ENCODE data around the gene LCN2.

LCN2 gene

DNA sequence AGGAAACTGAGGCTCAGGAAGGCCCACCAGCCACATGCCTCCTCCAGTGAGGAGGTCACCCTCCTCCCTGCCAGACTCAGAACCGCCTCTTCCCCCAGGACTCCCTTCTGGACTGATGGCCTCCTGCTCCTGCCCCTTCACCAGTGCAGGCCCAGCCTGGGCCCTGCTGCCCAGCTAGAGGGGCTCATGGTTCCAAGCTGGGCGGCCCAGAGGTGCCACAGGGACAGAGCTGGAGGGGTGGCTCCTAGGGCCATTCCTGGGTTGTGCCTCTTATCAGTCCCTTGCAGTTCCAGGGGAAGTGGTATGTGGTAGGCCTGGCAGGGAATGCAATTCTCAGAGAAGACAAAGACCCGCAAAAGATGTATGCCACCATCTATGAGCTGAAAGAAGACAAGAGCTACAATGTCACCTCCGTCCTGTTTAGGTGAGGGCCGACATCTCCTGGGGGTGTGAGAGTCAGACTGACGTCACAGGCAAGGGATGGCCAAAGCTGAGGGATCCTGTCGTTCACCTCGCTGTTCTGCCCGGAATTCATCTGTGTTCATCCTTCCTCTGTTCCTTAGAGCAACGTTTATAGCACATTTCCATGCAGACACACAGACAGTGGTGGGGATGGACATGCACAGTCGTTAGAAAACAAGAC lies 819 bp downstream of the LCN2 start:
- DNase-seq (ENCODE audit: low read depth in 2 of 2), result no peak

DNA sequence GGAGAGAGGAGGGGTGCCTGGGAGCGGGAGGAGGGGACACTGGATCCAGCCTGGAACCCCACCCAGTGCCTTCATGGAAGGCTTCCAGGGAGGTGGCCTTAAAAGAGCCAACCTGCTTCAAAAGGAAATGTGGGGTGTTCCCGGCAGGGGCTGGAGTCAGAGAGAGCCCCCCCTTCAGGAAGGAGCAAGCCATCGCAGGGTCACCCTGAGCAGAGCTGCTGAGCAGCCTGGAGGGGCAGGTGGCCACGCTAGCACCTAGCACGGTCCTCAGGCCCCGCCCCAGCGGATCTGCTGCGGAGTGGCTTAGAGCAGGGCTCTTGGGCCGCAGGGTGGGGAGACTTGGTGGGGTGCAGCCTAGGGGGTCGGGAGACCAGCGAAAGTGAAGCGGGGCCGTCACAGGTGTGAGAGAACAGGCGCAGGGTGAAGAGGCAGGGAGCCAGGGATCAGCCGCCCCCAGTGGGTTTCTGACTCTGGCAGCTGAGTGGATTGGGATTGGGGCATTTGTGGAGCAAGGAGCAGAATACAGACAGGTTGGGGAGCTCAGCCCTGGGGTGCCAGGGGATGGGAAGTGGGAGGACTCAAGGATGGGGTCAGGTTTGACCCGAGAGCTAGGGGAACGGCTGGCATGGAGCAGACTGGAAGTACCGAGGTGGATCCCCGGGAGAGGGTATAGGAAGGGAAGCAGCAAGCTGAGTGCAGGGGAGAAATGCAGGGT lies 1.5 kb downstream of the LCN2 start:
- no peak for DNase-seq (ENCODE audit: low read depth in 2 of 2)

DNA sequence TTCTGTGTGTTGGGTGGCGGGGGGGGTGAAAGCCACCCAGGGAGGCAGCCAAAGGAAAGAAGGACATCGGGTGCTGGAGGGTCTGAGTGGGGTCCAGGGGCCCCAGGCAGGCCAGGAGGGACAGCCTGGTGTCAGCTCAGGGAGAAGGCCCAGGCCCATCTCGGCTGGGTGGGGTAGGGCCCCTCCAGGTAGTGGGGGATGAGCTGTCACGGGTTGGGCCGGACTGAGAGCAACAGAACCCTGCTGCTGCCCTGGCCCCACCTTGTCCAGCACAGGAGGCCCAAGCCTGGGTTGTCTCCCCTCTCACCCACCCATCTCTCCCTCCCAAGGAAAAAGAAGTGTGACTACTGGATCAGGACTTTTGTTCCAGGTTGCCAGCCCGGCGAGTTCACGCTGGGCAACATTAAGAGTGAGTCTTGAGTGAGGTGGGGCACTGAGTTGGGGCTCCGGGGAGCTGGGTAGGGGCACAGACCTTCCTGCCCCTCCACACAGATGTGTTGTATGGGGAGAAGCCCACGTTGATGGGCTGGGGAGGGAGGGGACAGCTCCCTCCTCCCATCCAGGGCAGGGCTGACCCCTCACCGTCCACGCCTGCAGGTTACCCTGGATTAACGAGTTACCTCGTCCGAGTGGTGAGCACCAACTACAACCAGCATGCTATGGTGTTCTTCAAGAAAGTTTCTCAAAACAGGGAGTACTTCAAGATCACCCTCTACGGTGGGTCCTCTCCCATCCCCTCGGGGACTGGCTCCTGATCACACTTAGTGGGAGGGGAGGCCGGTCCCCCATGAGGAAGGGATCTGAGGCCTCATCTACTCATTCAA lies 2.3 kb downstream of the LCN2 start:
- DNase-seq (ENCODE audit: low read depth in 2 of 2), result no peak

DNA sequence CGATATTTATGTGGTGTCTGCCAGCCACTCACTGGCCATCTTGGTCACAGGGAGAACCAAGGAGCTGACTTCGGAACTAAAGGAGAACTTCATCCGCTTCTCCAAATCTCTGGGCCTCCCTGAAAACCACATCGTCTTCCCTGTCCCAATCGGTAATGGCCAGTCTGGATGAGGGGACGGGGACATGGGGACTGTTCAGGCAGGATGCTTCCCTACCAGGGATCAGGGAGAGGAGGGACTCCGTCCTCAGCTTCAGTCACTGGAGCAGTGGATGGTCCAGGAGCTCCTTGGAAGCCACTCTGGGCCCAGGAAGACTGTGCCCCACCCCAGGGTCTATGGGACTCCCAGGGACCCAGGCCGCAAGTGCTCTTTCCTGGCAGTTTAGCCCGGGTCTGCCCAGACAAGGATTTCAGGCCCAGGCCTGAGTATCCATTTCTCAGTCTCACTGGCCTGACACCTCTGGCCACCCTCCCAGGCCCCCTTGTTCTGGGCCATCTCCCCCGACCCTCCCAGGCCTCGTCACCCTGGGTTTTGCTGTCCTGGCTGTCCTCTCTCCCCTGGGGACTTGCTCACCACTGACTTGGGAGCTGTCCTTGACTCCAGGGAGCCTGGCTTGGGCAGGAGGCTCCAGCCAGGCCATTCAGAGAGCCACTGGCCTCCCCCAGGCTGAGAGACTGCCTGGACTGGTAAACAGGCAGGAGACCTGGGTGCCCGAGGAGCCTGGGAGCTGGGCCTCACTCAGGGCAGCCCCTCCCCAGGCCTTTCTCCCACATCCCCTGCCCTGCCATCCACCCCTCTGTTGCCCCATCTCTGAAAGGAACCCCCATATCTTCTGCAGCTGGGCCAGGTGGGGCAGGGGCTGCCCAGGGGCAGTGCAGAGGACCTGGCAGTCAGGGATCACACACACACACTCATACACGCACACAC lies 3.1 kb downstream of the LCN2 start:
- no peak for DNase-seq (ENCODE audit: low read depth in 2 of 2)

DNA sequence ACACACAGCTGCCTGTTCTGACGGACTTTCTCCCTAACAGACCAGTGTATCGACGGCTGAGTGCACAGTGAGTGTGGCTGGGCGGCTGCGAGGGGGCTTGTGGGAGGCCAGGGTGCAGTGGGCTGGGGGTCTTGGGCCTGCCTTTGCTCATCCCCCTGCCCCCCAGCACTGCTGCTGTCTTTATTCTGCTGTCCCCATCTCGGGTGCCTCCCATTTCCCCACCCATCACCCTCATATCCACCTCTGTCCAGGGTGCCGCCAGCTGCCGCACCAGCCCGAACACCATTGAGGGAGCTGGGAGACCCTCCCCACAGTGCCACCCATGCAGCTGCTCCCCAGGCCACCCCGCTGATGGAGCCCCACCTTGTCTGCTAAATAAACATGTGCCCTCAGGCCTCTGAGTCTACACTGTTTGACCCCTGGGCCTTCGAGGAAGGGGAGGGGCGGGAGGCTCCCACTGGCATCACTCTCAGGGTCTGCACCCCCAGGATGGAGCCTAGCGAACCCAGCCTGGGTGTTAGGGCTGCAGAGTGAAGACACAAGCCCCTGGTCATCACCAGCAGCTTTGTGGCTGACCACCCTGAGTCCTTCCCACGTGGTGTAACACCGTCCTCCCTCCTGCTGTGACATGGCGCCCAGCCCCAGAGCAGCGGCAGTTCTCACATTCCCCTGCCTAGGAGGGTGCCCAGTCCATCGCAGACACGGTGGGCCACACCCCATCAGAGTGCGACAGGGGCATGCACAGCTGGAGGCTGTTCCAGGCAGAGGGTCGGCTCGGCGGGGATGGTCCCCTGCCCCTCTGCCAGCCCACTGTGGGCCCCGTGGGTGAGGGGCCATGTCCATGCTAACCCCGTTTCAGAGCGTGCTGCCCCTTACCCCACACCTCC lies 4.0 kb downstream of the LCN2 start:
- no peak for DNase-seq (ENCODE audit: low read depth in 2 of 2)

DNA sequence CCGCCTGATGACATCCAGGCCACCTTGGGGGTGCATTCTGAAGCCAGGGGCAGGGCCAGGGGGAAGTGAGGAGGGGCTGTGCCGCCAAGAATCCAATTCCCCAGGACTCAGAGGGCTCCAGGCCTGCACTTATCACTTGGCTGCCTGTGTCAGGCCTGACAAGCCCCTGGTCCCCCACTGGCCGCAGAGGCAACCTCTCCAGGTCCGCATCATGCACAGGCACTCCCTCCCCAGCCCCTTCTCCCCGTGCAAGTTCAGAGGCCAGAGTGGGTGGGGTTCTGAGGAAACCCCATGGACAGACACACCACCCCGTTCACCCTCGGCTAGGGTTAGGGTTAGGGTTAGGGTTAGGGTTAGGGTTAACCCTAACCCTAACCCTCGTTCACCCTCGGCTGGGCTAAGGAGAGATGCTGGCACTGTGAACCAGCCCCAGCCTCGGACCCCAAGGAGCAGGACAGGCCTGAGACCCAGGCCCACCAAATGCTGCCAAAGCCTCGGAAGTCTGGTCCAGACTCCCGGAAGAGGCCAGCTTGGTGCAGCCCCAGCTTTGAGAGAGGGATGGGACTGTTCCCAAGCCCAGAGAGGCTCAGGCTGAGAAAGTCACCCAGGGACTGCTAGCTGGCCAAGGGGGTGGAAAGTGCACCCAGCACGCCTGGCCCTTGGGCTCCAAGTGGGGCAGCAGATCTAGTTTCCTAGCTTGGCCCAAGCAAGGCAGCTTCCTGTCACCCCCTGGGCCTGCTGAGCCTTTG lies 4.9 kb downstream of the LCN2 start:
- no peak for DNase-seq (ENCODE audit: low read depth in 2 of 2)

DNA sequence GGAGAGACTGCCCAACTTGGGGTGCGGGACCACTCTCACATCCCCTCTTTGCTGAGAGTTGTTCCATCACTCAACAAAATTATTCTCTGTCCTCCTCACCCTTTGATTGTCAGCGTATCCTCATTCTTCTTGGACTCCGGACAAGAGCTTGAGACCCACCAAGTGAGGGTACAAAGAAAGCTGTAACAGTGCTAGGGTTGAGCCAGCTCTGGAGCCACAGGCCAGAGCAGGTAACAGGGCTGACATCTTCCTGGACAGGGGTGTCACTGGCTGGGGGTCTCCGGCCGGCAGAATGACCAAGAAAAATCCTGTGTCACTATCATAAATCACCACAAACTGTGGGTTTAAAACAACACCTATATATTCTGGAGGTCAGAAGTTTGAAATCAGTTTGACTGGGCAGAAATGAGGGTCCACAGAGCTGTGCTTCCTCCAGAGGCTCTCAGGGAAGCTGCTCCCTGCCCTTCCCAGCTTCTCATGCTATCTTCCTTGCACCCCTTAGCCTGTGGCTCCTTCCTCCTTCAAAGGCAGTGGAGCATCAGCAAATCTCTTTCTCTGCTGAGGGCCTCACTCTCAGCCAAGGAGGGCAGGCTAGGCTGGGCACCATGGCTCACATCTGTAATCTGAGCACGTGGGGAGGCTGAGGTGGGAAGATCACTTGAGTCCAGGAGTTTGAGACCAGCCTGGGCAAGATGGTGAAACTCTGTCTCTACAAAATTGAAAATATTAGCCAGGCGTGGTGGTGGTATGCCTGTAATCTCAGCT lies 6.7 kb downstream of the LCN2 start:
- DNase-seq (ENCODE audit: low read depth in 2 of 2), result no peak

DNA sequence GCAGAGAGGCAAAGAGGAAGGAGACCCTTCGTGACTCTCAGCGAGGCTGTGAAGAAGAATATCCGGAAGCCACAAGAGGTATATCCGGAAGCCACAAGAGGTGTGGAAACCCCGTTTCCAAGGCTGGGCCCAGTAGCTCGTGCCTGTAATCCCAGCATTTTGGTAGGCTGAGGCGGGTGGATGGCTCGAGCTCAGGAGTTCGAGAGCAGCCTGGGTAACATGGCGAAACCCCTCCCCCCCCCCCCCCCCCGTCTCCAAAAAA lies 10.2 kb downstream of the LCN2 start:
- peak in 1 of 2 donors; percentile 9 for DNase-seq (ENCODE audit: low read depth in 2 of 2)

DNA sequence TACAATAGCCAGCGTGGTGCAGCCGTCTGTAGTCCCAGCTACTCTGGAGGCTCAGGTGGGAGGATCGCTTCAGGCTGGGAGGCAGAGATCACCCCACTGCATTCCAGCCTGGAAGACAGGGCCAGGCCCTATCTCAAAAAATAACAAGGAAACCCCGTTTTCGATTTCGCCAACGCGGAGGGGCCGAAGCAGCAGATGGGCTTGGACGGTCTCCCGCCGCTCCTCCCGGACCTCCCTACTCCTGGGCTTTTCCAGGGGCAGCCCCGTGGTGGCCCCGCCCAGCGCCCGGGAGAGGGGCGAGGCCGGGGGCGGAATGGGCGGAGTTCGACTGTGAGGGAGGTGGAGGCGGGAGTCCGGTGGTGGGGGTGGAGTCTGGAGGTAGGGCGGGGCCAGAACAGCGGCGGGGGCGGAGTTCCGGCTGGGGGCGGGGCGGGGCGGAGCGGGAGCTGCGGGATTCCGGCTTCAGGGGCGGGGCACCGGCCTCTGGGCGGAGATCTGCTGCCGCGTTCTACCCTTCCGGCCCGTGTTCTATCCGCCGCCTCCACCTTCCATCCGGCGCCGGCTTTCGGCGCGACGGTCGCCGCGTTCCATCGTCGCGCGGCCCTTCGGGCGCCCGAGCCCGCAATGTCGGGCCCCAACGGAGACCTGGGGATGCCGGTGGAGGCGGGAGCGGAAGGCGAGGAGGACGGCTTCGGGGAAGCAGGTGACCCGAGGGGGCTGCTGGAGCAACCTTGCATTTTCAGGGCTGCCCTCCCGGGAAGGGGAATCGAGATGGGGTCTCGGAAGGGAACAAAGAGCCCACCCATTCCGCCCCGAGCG lies 10.7 kb downstream of the LCN2 start, which contains the start of gene BBLN:
Gene BBLN, plus strand, starts transcription at position 482 of the 819 bp plus-strand sequence. Its CDS starts 143 bp downstream, at position 625.
- peak; percentile 89 to 90 for DNase-seq (ENCODE audit: low read depth in 2 of 2)

DNA sequence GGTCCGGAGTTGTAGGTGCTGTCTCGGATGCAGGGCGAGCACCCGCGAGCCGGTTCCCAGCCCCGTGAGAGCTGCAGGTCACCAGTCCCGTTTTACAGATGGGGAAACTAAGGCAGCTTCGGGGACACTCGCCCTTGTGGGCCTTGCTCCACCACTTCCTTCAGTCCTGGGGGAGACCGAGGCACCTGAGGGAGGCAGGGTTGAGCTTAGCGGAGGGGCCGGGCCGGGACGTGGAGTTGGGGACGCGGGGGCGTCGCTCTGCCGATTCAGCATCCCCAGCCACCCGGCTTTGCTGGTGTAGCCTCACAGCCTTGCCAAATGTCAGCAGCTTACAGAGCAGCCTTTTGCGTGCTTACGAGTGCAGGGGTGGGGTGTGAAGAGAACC lies 11.3 kb downstream of the LCN2 start:
- DNase-seq (ENCODE audit: low read depth in 2 of 2), result peak; percentile 39 to 43

DNA sequence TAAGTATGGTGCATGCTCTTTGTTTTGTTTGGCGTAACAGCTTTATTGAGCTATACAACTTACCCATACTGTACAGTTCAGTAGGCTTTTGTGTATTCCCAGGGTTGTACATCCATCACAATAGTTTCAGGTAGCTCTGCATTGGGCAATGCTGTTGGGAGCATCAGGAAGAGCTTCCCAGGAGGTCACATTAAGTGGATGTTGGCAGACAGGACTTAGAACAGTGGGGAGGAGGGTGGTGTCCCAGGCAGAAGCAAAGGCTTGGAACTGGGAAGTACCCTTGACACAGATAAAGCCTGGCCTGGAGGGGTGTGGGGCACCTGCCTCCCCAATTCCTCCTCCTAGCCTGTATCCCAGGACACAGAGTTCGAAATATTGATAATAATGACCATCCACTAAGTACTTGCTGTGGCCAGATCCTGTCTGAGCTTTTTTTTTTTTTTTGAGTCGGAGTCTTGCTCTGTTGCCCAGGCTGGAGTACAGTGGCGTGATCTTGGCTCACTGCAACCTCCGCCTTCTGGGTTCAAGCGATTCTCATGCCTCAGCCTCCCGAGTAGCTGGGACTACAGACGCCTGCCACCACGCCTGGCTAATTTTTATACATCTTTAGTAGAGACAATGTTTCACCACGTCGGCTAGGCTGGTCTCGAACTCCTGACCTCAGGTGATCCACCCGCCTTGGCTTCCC lies 12.1 kb downstream of the LCN2 start:
- DNase-seq (ENCODE audit: low read depth in 2 of 2), result no peak

DNA sequence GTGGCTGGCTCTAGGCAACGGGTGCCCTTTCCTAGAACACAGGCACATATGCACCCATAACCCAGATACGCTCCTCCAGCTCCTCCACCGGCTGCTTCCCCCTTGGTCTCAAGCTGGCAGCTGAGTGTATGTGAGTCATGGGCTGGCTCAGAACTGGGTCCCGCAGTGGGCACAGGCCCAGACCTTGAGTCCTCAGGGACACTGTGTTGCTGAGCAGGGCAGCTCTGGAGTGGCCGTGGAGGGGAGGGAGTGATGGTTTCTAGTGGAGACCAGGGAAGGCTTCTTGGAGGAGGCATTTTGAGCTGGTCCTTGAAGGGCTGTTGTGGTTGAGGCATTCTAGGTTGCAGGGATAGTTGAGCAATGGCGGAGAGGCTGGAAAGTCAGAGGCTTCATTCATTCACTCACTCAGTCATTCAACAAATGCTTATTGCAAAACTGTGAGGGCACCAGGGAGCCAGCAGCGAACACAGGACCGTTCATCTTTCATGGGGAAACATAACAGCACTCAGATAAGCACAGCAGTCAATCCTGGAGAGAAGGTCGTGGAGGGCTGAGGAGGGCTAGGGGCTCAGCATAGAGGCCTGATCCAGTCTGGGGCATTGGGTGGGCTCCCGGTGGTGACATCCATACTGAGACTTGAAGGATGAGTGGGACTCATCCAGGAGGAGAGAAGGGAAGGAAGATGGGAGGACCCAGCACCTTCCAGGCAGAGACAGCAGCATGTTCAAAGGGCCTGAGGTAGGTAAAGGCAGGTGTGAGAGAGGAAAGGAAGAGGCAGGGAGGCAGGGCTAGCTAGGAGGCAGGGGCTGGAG lies 13.2 kb downstream of the LCN2 start:
- DNase-seq (ENCODE audit: low read depth in 2 of 2), result no peak

DNA sequence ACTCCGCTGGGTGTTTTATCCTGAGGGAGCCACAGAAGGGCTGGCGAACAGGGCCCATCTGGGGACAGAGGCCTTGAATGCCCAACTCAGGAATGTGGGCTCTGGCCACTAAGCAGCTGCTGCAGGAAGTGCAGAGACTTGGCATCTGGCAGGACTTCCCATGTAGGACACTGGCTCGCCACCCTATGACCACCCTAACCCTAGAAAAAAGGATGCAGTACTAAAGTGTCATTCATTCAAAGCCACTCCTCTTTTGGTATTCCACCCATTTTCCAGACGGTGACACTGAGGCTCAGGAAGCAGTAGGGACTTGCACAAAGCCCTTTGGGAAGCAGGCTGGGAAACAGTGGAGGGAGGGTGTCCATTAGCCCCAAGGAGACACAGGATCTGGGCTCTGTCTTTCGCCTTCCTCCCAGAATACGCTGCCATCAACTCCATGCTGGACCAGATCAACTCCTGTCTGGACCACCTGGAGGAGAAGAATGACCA lies 13.8 kb downstream of the LCN2 start:
- no peak for DNase-seq (ENCODE audit: low read depth in 2 of 2)

DNA sequence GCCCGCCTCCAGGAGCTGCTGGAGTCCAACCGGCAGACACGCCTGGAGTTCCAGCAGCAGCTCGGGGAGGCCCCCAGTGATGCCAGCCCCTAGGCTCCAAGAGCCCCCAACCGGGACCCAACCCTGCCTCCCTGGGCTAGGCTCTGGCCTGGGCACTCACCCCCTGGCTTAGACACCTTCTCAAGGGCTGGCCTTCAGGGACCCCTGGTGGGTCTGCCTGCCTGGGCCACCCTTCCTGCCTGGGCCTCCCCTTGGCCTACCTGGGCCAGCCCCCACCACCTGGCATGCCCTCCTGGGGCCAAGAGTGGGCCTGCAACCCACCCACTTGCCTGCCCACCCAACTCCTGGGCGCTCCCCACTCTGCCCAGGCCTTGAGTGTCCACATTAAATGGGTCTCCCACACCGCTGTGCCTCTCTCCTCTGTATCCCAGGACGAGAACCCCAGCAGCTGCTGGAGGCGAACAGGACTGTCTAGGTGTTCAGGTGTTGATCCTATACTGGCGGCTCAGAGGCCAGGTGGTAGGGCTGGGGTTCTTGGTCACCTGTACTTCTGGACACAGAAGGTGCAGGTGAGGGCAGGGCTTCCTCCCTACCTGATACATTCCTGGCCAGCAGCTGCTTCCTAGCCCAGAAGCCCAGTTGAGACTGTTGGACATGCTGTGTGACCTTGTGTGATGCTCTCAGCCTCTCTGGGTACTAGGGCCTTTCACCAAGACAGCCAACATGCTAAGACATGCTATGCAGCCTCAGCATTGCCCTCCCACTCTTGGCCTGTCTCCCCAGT lies 14.5 kb downstream of the LCN2 start:
- no peak for DNase-seq (ENCODE audit: low read depth in 2 of 2)

DNA sequence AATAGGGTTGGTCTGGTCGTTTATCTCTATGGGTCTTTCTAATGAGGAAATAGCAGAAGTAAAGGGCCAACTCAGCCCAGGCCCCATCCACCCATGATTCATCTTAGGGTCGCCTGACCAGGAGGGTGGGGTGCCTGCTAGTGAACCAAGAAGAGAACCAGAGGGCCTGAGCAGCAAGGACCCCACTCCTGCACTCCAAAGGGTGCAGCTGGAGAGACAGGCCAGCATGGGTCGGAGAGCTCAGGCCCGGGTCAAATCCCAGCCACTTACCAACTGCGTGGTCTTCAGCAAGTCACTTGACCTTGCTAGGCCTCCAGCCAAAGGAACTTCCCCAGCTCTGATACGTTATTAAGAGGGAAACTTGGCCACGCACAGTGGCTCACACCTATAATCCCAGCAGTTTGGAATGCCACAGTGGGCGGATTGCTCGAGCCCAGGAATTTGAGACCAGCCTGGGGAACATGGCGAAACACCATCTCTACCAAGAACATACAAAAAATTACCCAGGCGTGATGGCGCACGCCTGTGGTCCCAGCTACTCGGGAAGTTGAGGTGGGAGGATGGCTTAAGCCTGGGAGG lies 15.1 kb downstream of the LCN2 start:
- no peak for DNase-seq (ENCODE audit: low read depth in 2 of 2)

DNA sequence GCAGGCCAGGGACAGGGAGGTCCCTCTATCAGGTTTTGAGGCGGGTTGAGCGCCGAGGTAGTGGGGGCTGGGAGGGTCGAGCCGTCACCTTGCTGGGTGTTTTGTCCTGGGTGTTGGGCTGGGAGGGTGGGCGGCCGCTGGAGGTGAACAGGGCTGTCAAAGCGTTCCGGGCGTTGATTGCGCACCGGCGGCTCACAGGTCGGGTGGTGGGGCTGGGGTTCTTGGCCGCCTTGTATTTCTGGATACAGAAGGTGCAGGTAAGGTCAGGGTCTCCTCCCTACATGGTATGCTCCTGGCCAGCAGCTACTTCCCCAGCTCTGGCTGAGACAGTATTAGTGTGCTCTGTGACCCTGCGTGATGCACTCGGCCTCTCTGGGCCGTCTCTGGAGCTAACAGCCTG lies 16.9 kb downstream of the LCN2 start:
- DNase-seq (ENCODE audit: low read depth in 2 of 2), result no peak
